Naive thymus-derived CD4-positive, alpha-beta T cell (primary cell): ENCODE results near the gene USP50. TPM values are rescaled to one million over a fixed set of nuclear protein-coding genes. Genes with fewer than 3 reads are reported as not detected.
"Not testable (repeated sequence)": the region's sequence is repeated elsewhere in the genome, so short reads cannot be mapped to it uniquely, and the experiment has no call there.

ENCODE experiments used
- ATAC-seq: fragments of 150-1000 bp; cut with Tn5 transposase; 2 replicates; pipeline ENCODE4 v1.10.0; 2021; ENCODE audit warnings: mild to moderate bottlenecking, moderate library complexity
- CTCF ChIA-PET: fragments of 350-600 bp; sonication (Branson Sonifier 250); formaldehyde crosslinking; loops from one replicate; lab custom pipeline; 2021; ENCODE audit warnings: antibody characterized with exemption; lab: Charles Lee
- POLR2A ChIA-PET: fragments of 350-600 bp; sonication (Branson Sonifier 250); formaldehyde crosslinking; loops from one replicate; lab custom pipeline; 2021; ENCODE audit warnings: antibody characterized with exemption, inconsistent platforms; lab: Charles Lee
- DNase-seq, 9 donors: peaks; one replicate each; pipeline versions ENCODE4 v3.0.0 to v3.0.0-alpha.2; 2020 to 2022; ENCODE audit warnings: mixed read lengths in 1 of 9
- H3K27ac ChIP-seq: one replicate; pipeline ENCODE4 v1.7.0; 2013; ENCODE audit warnings: mild to moderate bottlenecking, low read depth, low read length, moderate library complexity
- H3K27me3 ChIP-seq, 2 donors: one replicate each; pipeline ENCODE4 v1.7.0; 2013; ENCODE audit warnings: low read length in 2 of 2, mild to moderate bottlenecking in 2 of 2, moderate library complexity in 2 of 2; ENCODE audit not compliant: control insufficient read depth in 2 of 2, insufficient read depth in 2 of 2
- H3K36me3 ChIP-seq, 3 experiments: 1 replicate in 2 of 3; 2 replicates in 1 of 3; pipeline ENCODE4 v1.7.0; 2013; ENCODE audit warnings: low read length in 3 of 3, mild to moderate bottlenecking in 3 of 3, moderate library complexity in 1 of 3; ENCODE audit not compliant: insufficient read depth in 3 of 3, control insufficient read depth in 2 of 3
- H3K4me1 ChIP-seq, 2 donors: one replicate each; pipeline ENCODE4 v1.7.0; 2013; ENCODE audit warnings: low read length in 2 of 2, mild to moderate bottlenecking in 2 of 2, moderate library complexity in 1 of 2; ENCODE audit not compliant: control insufficient read depth in 2 of 2, insufficient read depth in 2 of 2
- H3K4me3 ChIP-seq: 2 replicates; pipeline ENCODE4 v1.7.0; 2013; ENCODE audit warnings: mild to moderate bottlenecking, low read length
- H3K9me3 ChIP-seq, 3 experiments: 1 replicate in 2 of 3; 2 replicates in 1 of 3; pipeline ENCODE4 v1.7.0; 2013; ENCODE audit warnings: low read length in 3 of 3; ENCODE audit not compliant: control insufficient read depth in 2 of 3
- H3K27ac Mint-ChIP-seq, 9 donors: one replicate each; pipeline ENCODE4 v1.8.0; 2020 to 2022; ENCODE audit warnings: mixed read lengths in 9 of 9, mild to moderate bottlenecking in 8 of 9, moderate library complexity in 5 of 9, inconsistent platforms in 2 of 9
- H3K27me3 Mint-ChIP-seq, 5 donors: one replicate each; pipeline ENCODE4 v1.8.0; 2021 to 2022; ENCODE audit warnings: mixed read lengths in 5 of 5, mild to moderate bottlenecking in 1 of 5
- H3K36me3 Mint-ChIP-seq, 5 donors: one replicate each; pipeline ENCODE4 v1.8.0; 2020 to 2022; ENCODE audit warnings: mixed read lengths in 5 of 5, mild to moderate bottlenecking in 3 of 5, inconsistent platforms in 1 of 5
- H3K4me1 Mint-ChIP-seq, 7 donors: one replicate each; pipeline ENCODE4 v1.8.0; 2020 to 2022; ENCODE audit warnings: mixed read lengths in 7 of 7, mild to moderate bottlenecking in 3 of 7, inconsistent platforms in 1 of 7
- H3K4me3 Mint-ChIP-seq, 10 donors: one replicate each; pipeline ENCODE4 v1.8.0; 2020 to 2022; ENCODE audit warnings: mild to moderate bottlenecking in 10 of 10, mixed read lengths in 10 of 10, moderate library complexity in 6 of 10, inconsistent platforms in 2 of 10
- H3K9me3 Mint-ChIP-seq, 11 donors: one replicate each; pipeline ENCODE4 v1.8.0; 2020 to 2022; ENCODE audit warnings: mixed read lengths in 11 of 11, mild to moderate bottlenecking in 4 of 11, inconsistent platforms in 1 of 11, moderate library complexity in 1 of 11
- intact Hi-C, 2 donors: fragments of 100-400 bp; cut with micrococcal nuclease; formaldehyde crosslinking; loops; one replicate each; pipeline ENCODE4 v1.15.1; 2023
- polyA plus RNA-seq, 2 donors: library from polyadenylated mRNA; unstranded; fragments of 300-500 nt; fragmentation: Illumina TruSeq; gene quantifications; one replicate each; pipeline ENCODE4 v1.2.3, GENCODE V29; 2021
- total RNA-seq, 6 experiments: library from RNA in 5 of 6; stranded (reverse) in 5 of 6; gene quantifications; 1 replicate in 5 of 6; 2 replicates in 1 of 6; pipeline ENCODE4 v1.2.3 and lab custom pipeline; 2021 to 2026

Gene USP50
- total RNA-seq (under 1 TPM in 2 of 5 experiments, not detected in 3; 0.63 to 0.77 TPM), polyA plus RNA-seq (not detected), total RNA-seq (lab: John Stamatoyannopoulos, UW) (0.40 reads per million)

GRCh38 chr15:50546566-50546965 is at the start of gene USP50:
Gene USP50 (minus strand): TSS chr15:50546666. CDS start chr15:50546525, 141 bp downstream.
- Mint-ChIP-seq H3K27me3 (peaks cover 9 to 16% (median 13%) of the 10 kb centered on the region in 5 donors), H3K4me1 (peaks cover 0 to 2% (median 0%) of the 10 kb centered on the region in 7 donors), H3K4me3 (no peak within 1 kb of the TSS), H3K36me3 (peaks cover 0 to 4% (median 0%) of the 10 kb centered on the region in 5 donors), H3K27ac (no peak within 1 kb of the TSS), H3K9me3 (peaks cover 0 to 4% (median 0%) of the 10 kb centered on the region in 11 donors)
- Histone ChIP-seq H3K36me3 (no peaks in the 10 kb centered on the region), H3K4me1 (no peaks in the 10 kb centered on the region), H3K27me3 (no peaks in the 10 kb centered on the region), H3K27ac (no peak within 1 kb of the TSS), H3K9me3 (no peaks in the 10 kb centered on the region), H3K4me3 (no peak within 1 kb of the TSS)
- ATAC-seq (no peak), DNase-seq (no peak)
- CTCF ChIA-PET = no interaction called here
- intact Hi-C loops = no loop called here
- POLR2A ChIA-PET = no interaction called here

- Mint-ChIP-seq H3K27ac (no peak overlapping the region), H3K36me3 (peaks cover 10 to 46% (median 23%) of the 10 kb centered on the region in 5 donors), H3K4me1 (peaks cover 0 to 4% (median 0%) of the 10 kb centered on the region in 7 donors), H3K9me3 (no peaks in the 10 kb centered on the region), H3K4me3 (no peak overlapping the region), H3K27me3 (no peaks in the 10 kb centered on the region)
- H3K27ac ChIP-seq = no peak overlapping the region
- DNase-seq (no peak), ATAC-seq (no peak)
- intact Hi-C loops = no loop called here
- ChIA-PET POLR2A (no interaction called here), CTCF (no interaction called here)
- no peaks in the 10 kb centered on the region for H3K4me1 ChIP-seq
- no peaks in the 10 kb centered on the region for H3K9me3 ChIP-seq
- peaks cover 6 to 66% (median 46%) of the 10 kb centered on the region in 3 experiments for H3K36me3 ChIP-seq
- no peaks in the 10 kb centered on the region for H3K27me3 ChIP-seq
- no peak overlapping the region for H3K4me3 ChIP-seq
Measured at GRCh38 chr15:50594311-50594710, 47.8 kb upstream of the USP50 start.

GRCh38 chr15:50593761-50594160 is 47.3 kb upstream of the USP50 start:
- intact Hi-C loops = no loop called here
- POLR2A ChIA-PET = no interaction called here
- peaks cover 10 to 44% (median 25%) of the 10 kb centered on the region in 5 donors for H3K36me3 Mint-ChIP-seq
- Histone ChIP-seq H3K4me1 (no peaks in the 10 kb centered on the region), H3K27ac (no peak overlapping the region), H3K9me3 (no peaks in the 10 kb centered on the region), H3K27me3 (no peaks in the 10 kb centered on the region), H3K36me3 (peaks cover 6 to 71% (median 46%) of the 10 kb centered on the region in 3 experiments), H3K4me3 (no peak overlapping the region)
- H3K27ac Mint-ChIP-seq = peak overlapping the region in 2 of 9 donors; percentile 11 to 28
- peaks cover 0 to 4% (median 0%) of the 10 kb centered on the region in 7 donors for H3K4me1 Mint-ChIP-seq
- DNase-seq (no peak), ATAC-seq (no peak)
- H3K4me3 Mint-ChIP-seq = no peak overlapping the region
- CTCF ChIA-PET = no interaction called here
- H3K9me3 Mint-ChIP-seq = no peaks in the 10 kb centered on the region
- no peaks in the 10 kb centered on the region for H3K27me3 Mint-ChIP-seq

GRCh38 chr15:50590288-50590687 is 43.8 kb upstream of the USP50 start:
- ChIA-PET POLR2A (no interaction called here), CTCF (no interaction called here)
- intact Hi-C loops = no loop called here
- H3K36me3 Mint-ChIP-seq = peaks cover 5 to 42% (median 28%) of the 10 kb centered on the region in 5 donors
- Histone ChIP-seq H3K4me1 (no peaks in the 10 kb centered on the region), H3K27ac (no peak overlapping the region), H3K4me3 (no peak overlapping the region), H3K9me3 (no peaks in the 10 kb centered on the region), H3K27me3 (no peaks in the 10 kb centered on the region), H3K36me3 (peaks cover 6 to 63% (median 36%) of the 10 kb centered on the region in 3 experiments)
- ATAC-seq = no peak
- DNase-seq = no peak
- H3K9me3 Mint-ChIP-seq = no peaks in the 10 kb centered on the region
- H3K4me3 Mint-ChIP-seq = no peak overlapping the region
- H3K4me1 Mint-ChIP-seq = peaks cover 0 to 4% (median 0%) of the 10 kb centered on the region in 7 donors
- no peaks in the 10 kb centered on the region for H3K27me3 Mint-ChIP-seq
- H3K27ac Mint-ChIP-seq = no peak overlapping the region

DNA sequence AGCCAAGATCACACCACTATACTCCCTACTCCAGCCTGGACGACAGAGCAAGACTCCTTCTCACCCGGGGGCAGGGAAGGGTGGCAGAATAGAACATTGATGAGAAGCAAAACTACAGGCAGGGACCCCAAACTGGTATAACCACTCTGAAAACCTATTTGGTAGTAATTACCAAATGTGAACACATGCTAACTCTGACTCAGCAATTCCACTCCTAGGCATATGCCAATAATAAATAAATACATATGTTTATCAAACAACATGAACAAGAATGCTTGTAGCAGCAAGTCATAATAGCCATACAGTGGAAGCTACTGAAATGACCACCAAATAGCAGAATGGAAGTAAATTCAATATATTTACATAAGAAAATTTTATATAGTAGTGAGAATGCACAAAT is 31.0 kb upstream of the USP50 start:
- H3K4me1 ChIP-seq = no peaks in the 10 kb centered on the region
- CTCF ChIA-PET = no interaction called here
- ATAC-seq = no peak
- intact Hi-C loops = loop anchor here in 1 of 2 donors (10.0 kb wide), 1 partner anchor 297 kb away; no protein-coding TSS in a partner anchor
- no peak overlapping the region for H3K27ac ChIP-seq
- H3K4me3 Mint-ChIP-seq = no peak overlapping the region
- H3K27me3 Mint-ChIP-seq = no peaks in the 10 kb centered on the region
- H3K36me3 Mint-ChIP-seq = peaks cover 0 to 28% (median 17%) of the 10 kb centered on the region in 5 donors
- DNase-seq = no peak
- H3K36me3 ChIP-seq = peaks cover 9 to 46% (median 9%) of the 10 kb centered on the region in 3 experiments
- H3K27me3 ChIP-seq = no peaks in the 10 kb centered on the region
- H3K9me3 Mint-ChIP-seq = no peaks in the 10 kb centered on the region
- POLR2A ChIA-PET = no interaction called here
- no peak overlapping the region for H3K4me3 ChIP-seq
- peaks cover 0 to 2% (median 0%) of the 10 kb centered on the region in 7 donors for H3K4me1 Mint-ChIP-seq
- H3K27ac Mint-ChIP-seq = peak overlapping the region in 1 of 9 donors; percentile 54
- no peaks in the 10 kb centered on the region for H3K9me3 ChIP-seq

GRCh38 chr15:50576166-50576565 is 29.7 kb upstream of the USP50 start:
- peaks cover 9 to 44% (median 12%) of the 10 kb centered on the region in 3 experiments for H3K36me3 ChIP-seq
- H3K4me3 ChIP-seq = no peak overlapping the region
- H3K9me3 Mint-ChIP-seq = no peaks in the 10 kb centered on the region
- peaks cover 0 to 31% (median 15%) of the 10 kb centered on the region in 5 donors for H3K36me3 Mint-ChIP-seq
- CTCF ChIA-PET = no interaction called here
- H3K27ac ChIP-seq = no peak overlapping the region
- H3K4me1 ChIP-seq = no peaks in the 10 kb centered on the region
- H3K9me3 ChIP-seq = no peaks in the 10 kb centered on the region
- POLR2A ChIA-PET = no interaction called here
- DNase-seq (no peak), ATAC-seq (no peak)
- peaks cover 0 to 2% (median 0%) of the 10 kb centered on the region in 7 donors for H3K4me1 Mint-ChIP-seq
- H3K27ac Mint-ChIP-seq = peak overlapping the region in 1 of 9 donors; percentile 9
- H3K27me3 Mint-ChIP-seq = no peaks in the 10 kb centered on the region
- no peak overlapping the region for H3K4me3 Mint-ChIP-seq
- intact Hi-C loops = loop anchor here in 1 of 2 donors (10.0 kb wide), 1 partner anchor 299 kb away; no protein-coding TSS in a partner anchor
- H3K27me3 ChIP-seq = no peaks in the 10 kb centered on the region

- H3K27me3 Mint-ChIP-seq, H3K4me3 Mint-ChIP-seq, ATAC-seq, H3K27ac Mint-ChIP-seq, H3K4me3 ChIP-seq, CTCF ChIA-PET, DNase-seq, H3K4me1 ChIP-seq, H3K27me3 ChIP-seq, H3K9me3 Mint-ChIP-seq, H3K4me1 Mint-ChIP-seq, POLR2A ChIA-PET, H3K27ac ChIP-seq, H3K9me3 ChIP-seq: not testable (repeated sequence)
- H3K36me3 ChIP-seq = peaks cover 8 to 51% (median 15%) of the 10 kb centered on the region in 3 experiments
- intact Hi-C loops = loop anchor here in 1 of 2 donors (10.0 kb wide), 1 partner anchor 301 kb away; no protein-coding TSS in a partner anchor
- peaks cover 0 to 41% (median 20%) of the 10 kb centered on the region in 5 donors for H3K36me3 Mint-ChIP-seq
Measured at GRCh38 chr15:50573842-50574241, 27.4 kb upstream of the USP50 start.
